ENCODE results near the gene CCNDBP1. TPM values are rescaled to one million over a fixed set of nuclear protein-coding genes. Genes with fewer than 3 reads are reported as not detected.

CCNDBP1 gene
- total and polyA plus RNA-seq, 2 of the 8 experiments (the other 6 are each of a cell fraction or from before 2014, with no cell fraction given), result 23.4 to 29.0 TPM

DNA sequence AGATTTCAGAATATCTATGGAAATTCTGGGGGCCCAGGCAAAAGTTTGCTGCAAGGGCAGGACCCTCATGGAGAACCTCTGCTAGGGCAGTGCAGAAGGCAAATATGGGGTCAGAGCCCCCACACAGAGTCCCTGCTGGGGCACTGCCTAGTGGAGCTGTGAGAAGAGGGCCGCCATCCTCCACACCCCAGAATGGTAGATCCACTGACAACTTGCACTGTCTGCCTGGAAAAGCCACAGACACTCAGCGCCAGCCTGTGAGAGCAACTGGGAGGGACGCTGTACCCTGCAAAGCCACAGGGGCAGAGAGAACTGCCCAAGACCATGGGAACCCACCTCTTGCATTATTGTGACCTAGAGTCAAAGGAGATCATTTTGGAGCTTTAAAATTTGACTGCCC is 13.8 kb downstream of the CCNDBP1 start:
- no peaks in the 10 kb centered on the region for H3K23me2 ChIP-seq (ENCODE audit: low read depth, low read length)
- H2AFZ ChIP-seq (ENCODE audit: low read length), result no peak overlapping the region
- H3K18ac ChIP-seq (ENCODE audit: extremely low read depth, low read length), result no peak overlapping the region
- no peak overlapping the region for H3K27ac ChIP-seq (ENCODE audit: low read depth, low read length)
- no peak overlapping the region for H3K14ac ChIP-seq (ENCODE audit: insufficient read length)
- H4K5ac ChIP-seq (ENCODE audit: insufficient read length, low read depth, low read length), result no peak overlapping the region
- H4K91ac ChIP-seq (replicated peaks; ENCODE audit: insufficient read length, low read length), result no peak overlapping the region
- DNase-seq (ENCODE audit: low read depth in 1 of 2, low spot score in 2 of 2) (no peak), FAIRE-seq (no peak)
- no peak overlapping the region for H3K4ac ChIP-seq (replicated peaks; ENCODE audit: insufficient read length, low read depth, low read length)
- CTCF ChIA-PET (ENCODE audit: partially characterized antibody), result interaction anchor here (1.0 to 2.3 kb wide), 4 partner anchors 9 to 86 kb away, joined by 3 to 7 read pairs (median 4); no protein-coding TSS in a partner anchor
- H4K20me1 ChIP-seq (replicated peaks in 1 of 2; ENCODE audit: control insufficient read depth in 1 of 2, insufficient read depth in 2 of 2, low read length in 2 of 2), result no peaks in the 10 kb centered on the region
- H3K23ac ChIP-seq (ENCODE audit: insufficient read length), result no peak overlapping the region
- H2BK20ac ChIP-seq (ENCODE audit: low read length), result no peak overlapping the region
- no peak overlapping the region for H2AK5ac ChIP-seq (ENCODE audit: low read depth, low read length)
- no peaks in the 10 kb centered on the region for H3K79me2 ChIP-seq (ENCODE audit: control insufficient read depth in 1 of 2, insufficient read depth in 2 of 2, low read length in 2 of 2)
- peaks cover 0 to 6% of the 10 kb centered on the region in 2 experiments; a peak in 1 of 4 replicates for H3K9me3 ChIP-seq (ENCODE audit: insufficient read depth in 2 of 2, low read depth in 1 of 2, low read length in 1 of 2)
- H3K56ac ChIP-seq (replicated peaks; ENCODE audit: insufficient read length, low read depth, low read length), result no peak overlapping the region
- H3K27me3 ChIP-seq (replicated peaks in 1 of 4; ENCODE audit: control insufficient read depth in 3 of 4, extremely low read depth in 1 of 4, insufficient read depth in 3 of 4, low read length in 3 of 4), result no peaks in the 10 kb centered on the region
- no peak overlapping the region for H2BK15ac ChIP-seq (ENCODE audit: low read length)
- POLR2A ChIA-PET (ENCODE audit: partially characterized antibody), result interaction anchor here (0.6 to 0.9 kb wide), 2 partner anchors 17 to 452 kb away, joined by 3 read pairs; no protein-coding TSS in a partner anchor
- no peak overlapping the region for H3K9ac ChIP-seq (replicated peaks in 1 of 4; ENCODE audit: extremely low read depth in 1 of 4, low read depth in 3 of 4, low read length in 3 of 4)
- no peak overlapping the region for H3K4me2 ChIP-seq (ENCODE audit: insufficient read depth in 1 of 2, low read depth in 2 of 2, low read length in 2 of 2)
- TF ChIP-seq HDAC2 (IDR thresholded peaks at IDR 0.05; ENCODE audit: borderline replicate concordance in 1 of 2, low read depth in 2 of 2, low read length in 2 of 2) (no peak), BACH1 (IDR thresholded peaks at IDR 0.05; ENCODE audit: low read length) (no peak), CEBPB (IDR thresholded peaks at IDR 0.05; ENCODE audit: low read depth, low read length) (no peak)
- TF ChIP-seq, protein P1, sequence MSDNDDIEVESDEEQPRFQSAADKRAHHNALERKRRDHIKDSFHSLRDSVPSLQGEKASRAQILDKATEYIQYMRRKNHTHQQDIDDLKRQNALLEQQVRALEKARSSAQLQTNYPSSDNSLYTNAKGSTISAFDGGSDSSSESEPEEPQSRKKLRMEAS (IDR thresholded peaks at IDR 0.05), result no peak
- no peak overlapping the region for H3K4me3 ChIP-seq (ENCODE audit: extremely low read depth in 1 of 4, insufficient read depth in 2 of 4, low read depth in 3 of 4, low read length in 4 of 4)
- no peak overlapping the region for H2BK120ac ChIP-seq (replicated peaks; ENCODE audit: low read depth, low read length)
- no peak overlapping the region for H4K8ac ChIP-seq (ENCODE audit: extremely low read depth, insufficient read depth, low read length)
- 94% methylated on average over 3 of the region's 3 CpGs; no CpG with 5 or more reads in 1 of the 2 experiments for WGBS, 2 experiments (ENCODE audit: extremely low coverage in 1 of 2, insufficient coverage in 1 of 2, insufficient read length in 1 of 2, insufficient replicate concordance in 2 of 2, low coverage in 1 of 2, low lambda C conversion rate in 2 of 2, missing lambda C conversion rate in 1 of 2)
- no peak overlapping the region for H2BK12ac ChIP-seq (ENCODE audit: low read depth, low read length)
- H3K4me1 ChIP-seq (replicated peaks in 1 of 4; ENCODE audit: control insufficient read depth in 3 of 4, insufficient read depth in 4 of 4, low read length in 3 of 4), result no peaks in the 10 kb centered on the region
- H3K79me1 ChIP-seq (ENCODE audit: low read depth, low read length), result no peaks in the 10 kb centered on the region
- no peaks in the 10 kb centered on the region; a peak in 2 of 8 replicates for H3K36me3 ChIP-seq (ENCODE audit: control insufficient read depth in 2 of 4, insufficient read depth in 4 of 4, low read length in 3 of 4)
- H2BK5ac ChIP-seq (ENCODE audit: low read depth, low read length), result no peak overlapping the region

Measured in H1 (cell line).